HEK293 (cell line): ENCODE measurements around the gene ZNF335.
A peak's percentile ranks its signal among the peaks of the same experiment; 100 is the strongest.

Source experiments
- CTCF ChIA-PET: fragments of 350-600 bp; formaldehyde crosslinking; extraction: SDS; loops from one replicate; lab custom pipeline; 2021; ENCODE audit warnings: antibody characterized with exemption; lab: Yijun Ruan, JAX
- POLR2A ChIA-PET: fragments of 300-600 bp; formaldehyde crosslinking; extraction: SDS; loops from one replicate; lab custom pipeline; 2020; ENCODE audit warnings: antibody characterized with exemption, inconsistent platforms; lab: Yijun Ruan, JAX
- H3K27ac ChIP-seq: fragments of 200-500 bp; sonication (Bioruptor generic); 2 replicates; pipeline ENCODE4 v1.5.1; 2014; ENCODE audit warnings: low read depth, low read length, control low read depth, inconsistent platforms; ENCODE audit errors: extremely low read depth
- H3K36me3 ChIP-seq, 2 experiments: fragments of 200-500 bp in 1 of 2; sonication (Bioruptor generic) in 1 of 2; 1 replicate in 1 of 2; 2 replicates in 1 of 2; pipeline ENCODE4 v1.5.1; 2014 to 2017; ENCODE audit warnings: inconsistent platforms in 2 of 2, low read length in 2 of 2; ENCODE audit not compliant: control insufficient read depth in 2 of 2, insufficient read depth in 1 of 2
- H3K4me1 ChIP-seq: fragments of 200-500 bp; sonication (Bioruptor generic); 2 replicates; pipeline ENCODE4 v1.5.1; 2014; ENCODE audit warnings: mild to moderate bottlenecking, low read length, inconsistent platforms; ENCODE audit not compliant: control insufficient read depth, insufficient read depth
- H3K4me3 ChIP-seq: 2 replicates; pipeline ENCODE4 v1.5.1; 2011; ENCODE audit warnings: low read depth, mild to moderate bottlenecking, control low read depth, low read length, moderate library complexity
- H3K9me3 ChIP-seq: fragments of 200-500 bp; sonication (Bioruptor generic); 2 replicates; pipeline ENCODE4 v1.5.1; 2014; ENCODE audit warnings: low read depth, low read length, inconsistent platforms; ENCODE audit not compliant: control insufficient read depth, insufficient read depth
- AEBP2 ChIP-seq: fragments of 450-650 bp; formaldehyde crosslinking; IDR thresholded peaks from 2 replicates; pipeline ENCODE4 v1.5.1; 2016; ENCODE audit warnings: missing biosample characterization, missing genetic modification characterization, borderline replicate concordance
- EGR2 ChIP-seq: fragments of 450-650 bp; formaldehyde crosslinking; IDR thresholded peaks from 2 replicates; pipeline ENCODE4 v1.5.1; 2016; ENCODE audit warnings: low read depth, missing biosample characterization, missing genetic modification characterization
- FEZF1 ChIP-seq: fragments of 450-650 bp; formaldehyde crosslinking; IDR thresholded peaks from 2 replicates; pipeline ENCODE4 v1.5.1; 2016; ENCODE audit warnings: missing biosample characterization, missing genetic modification characterization
- KLF8 ChIP-seq: fragments of 450-650 bp; formaldehyde crosslinking; IDR thresholded peaks from 2 replicates; pipeline ENCODE4 v1.5.1; 2016; ENCODE audit warnings: missing biosample characterization, missing genetic modification characterization
- MEIS1 ChIP-seq: sonication (generic); formaldehyde crosslinking; IDR thresholded peaks from 2 replicates; pipeline ENCODE4 v1.8.1; 2022; ENCODE audit warnings: missing genetic modification reagents, mild to moderate bottlenecking, borderline replicate concordance
- TRIM28 ChIP-seq: IDR thresholded peaks from 2 replicates; pipeline ENCODE4 v1.6.1; 2011; ENCODE audit warnings: low read length, control low read depth, borderline replicate concordance
- ZBTB17 ChIP-seq: fragments of 450-650 bp; formaldehyde crosslinking; IDR thresholded peaks from 2 replicates; pipeline ENCODE4 v1.5.1; 2016; ENCODE audit warnings: missing biosample characterization, missing genetic modification characterization
- ZNF169 ChIP-seq: fragments of 450-650 bp; formaldehyde crosslinking; IDR thresholded peaks from 2 replicates; pipeline ENCODE4 v1.5.1; 2016; ENCODE audit warnings: missing biosample characterization, missing genetic modification characterization
- ZNF175 ChIP-seq: fragments of 450-650 bp; formaldehyde crosslinking; IDR thresholded peaks from 2 replicates; pipeline ENCODE4 v1.5.1; 2016; ENCODE audit warnings: missing biosample characterization, missing genetic modification characterization
- ZNF2 ChIP-seq: fragments of 450-650 bp; formaldehyde crosslinking; IDR thresholded peaks from 2 replicates; pipeline ENCODE4 v1.5.1; 2016; ENCODE audit warnings: missing biosample characterization, missing genetic modification characterization
- ZNF302 ChIP-seq: fragments of 450-650 bp; formaldehyde crosslinking; IDR thresholded peaks from 2 replicates; pipeline ENCODE4 v1.5.1; 2016; ENCODE audit warnings: missing biosample characterization, missing genetic modification characterization, low read depth
- ZNF341 ChIP-seq: fragments of 450-650 bp; formaldehyde crosslinking; IDR thresholded peaks from 2 replicates; pipeline ENCODE4; 2016; ENCODE audit warnings: low read depth, missing biosample characterization, missing genetic modification characterization
- ZNF692 ChIP-seq: fragments of 450-650 bp; formaldehyde crosslinking; IDR thresholded peaks from 2 replicates; pipeline ENCODE4 v1.5.1; 2016; ENCODE audit warnings: missing biosample characterization, missing genetic modification characterization
- ZNF776 ChIP-seq: fragments of 450-650 bp; formaldehyde crosslinking; IDR thresholded peaks from 2 replicates; pipeline ENCODE4 v1.5.0; 2017; ENCODE audit warnings: missing biosample characterization, missing genetic modification characterization, borderline replicate concordance
- ZNF830 ChIP-seq: fragments of 450-650 bp; IDR thresholded peaks from 2 replicates; pipeline ENCODE4 v1.5.0; 2018; ENCODE audit warnings: missing biosample characterization, missing genetic modification characterization, low read depth, mild to moderate bottlenecking, moderate library complexity
- ZNF837 ChIP-seq: fragments of 450-650 bp; formaldehyde crosslinking; IDR thresholded peaks from 2 replicates; pipeline ENCODE4 v1.5.1; 2016; ENCODE audit warnings: missing biosample characterization, missing genetic modification characterization
- TF ChIP-seq, protein P1 (sequence below): fragments of 450-650 bp; IDR thresholded peaks from 2 replicates; pipeline ENCODE4 v1.5.1; 2018; ENCODE audit warnings: missing biosample characterization, missing genetic modification characterization
- TF ChIP-seq, protein P2 (sequence below): fragments of 450-650 bp; formaldehyde crosslinking; IDR thresholded peaks from 2 replicates; pipeline ENCODE4 v1.5.1; 2016; ENCODE audit warnings: missing biosample characterization, missing genetic modification characterization

Gene ZNF335

GRCh38 chr20:45918182-45918737 lies 53.7 kb downstream of the ZNF335 start:
- ChIA-PET CTCF (interaction anchor here (0.7 kb wide), 1 partner anchor 482 kb away, joined by 4 read pairs; no protein-coding TSS in a partner anchor), POLR2A (interaction anchor here (3.6 kb wide), 1 partner anchor 15 kb away, joined by 13 read pairs; the partner anchor contains the start of gene PCIF1)
- no peaks in the 10 kb centered on the region for H3K4me1 ChIP-seq

DNA sequence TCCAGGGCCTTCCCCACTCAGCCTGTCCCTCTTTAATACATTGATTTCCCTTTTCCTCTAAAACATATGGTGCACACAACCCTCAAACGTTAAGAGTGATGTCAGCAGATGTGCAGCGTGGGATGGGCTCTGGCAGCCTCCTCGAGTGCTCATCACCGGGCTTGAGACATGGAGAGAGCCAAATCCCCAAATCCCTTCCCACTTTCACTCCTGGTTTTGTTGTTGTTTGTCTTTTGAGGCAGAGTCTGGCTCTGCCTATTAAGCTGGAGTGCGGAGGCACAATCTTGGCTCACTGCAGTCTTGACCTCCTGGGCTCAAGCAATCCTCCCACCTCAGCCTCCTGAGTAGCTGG lies 54.2 kb downstream of the ZNF335 start:
- Histone ChIP-seq H3K4me3 (no peak overlapping the region), H3K36me3 (no peaks in the 10 kb centered on the region), H3K4me1 (no peaks in the 10 kb centered on the region), H3K9me3 (no peaks in the 10 kb centered on the region), H3K27ac (no peak overlapping the region)
- ChIA-PET POLR2A (interaction anchor here (3.6 kb wide), 1 partner anchor 16 kb away, joined by 13 read pairs; the partner anchor contains the start of gene PCIF1), CTCF (interaction anchor here (0.7 kb wide), 1 partner anchor 481 kb away, joined by 4 read pairs; no protein-coding TSS in a partner anchor)
- no peak for TF ChIP-seq ZNF341 (tag by site-specific recombination)
- peak; percentile 49; the same call in 1 of the 2 replicates for TF ChIP-seq EGR2 (tag by site-specific recombination)

More at GRCh38 chr20:45918182-45918737, 53.7 kb downstream of the ZNF335 start:
- TF ChIP-seq EGR2 (tag by site-specific recombination) (0 out of 2 replicates have a peak, but pooled peaks have one; percentile 1), TRIM28 (no peak)
- H3K36me3 ChIP-seq = no peaks in the 10 kb centered on the region
- H3K9me3 ChIP-seq = no peaks in the 10 kb centered on the region
- H3K4me3 ChIP-seq = no peak overlapping the region
- no peak overlapping the region for H3K27ac ChIP-seq

DNA sequence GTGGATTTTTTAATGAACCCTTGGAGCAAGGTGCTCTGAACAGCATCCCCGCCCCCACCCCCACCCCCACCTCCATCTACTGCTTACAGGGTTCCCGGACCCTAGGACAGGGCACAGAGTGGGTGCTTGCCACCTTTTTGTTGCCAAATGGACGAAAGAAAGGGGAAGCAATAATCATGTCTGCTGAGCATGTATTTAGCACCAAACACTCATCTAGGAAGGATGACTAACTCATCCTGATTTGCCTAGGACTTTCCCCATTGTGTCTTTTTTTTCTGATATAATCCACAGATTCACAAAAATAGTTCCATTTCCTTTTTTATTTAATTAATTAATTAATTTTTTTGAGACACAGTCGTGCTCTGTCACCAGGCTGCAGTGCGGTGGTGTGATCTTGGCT lies 58.9 kb downstream of the ZNF335 start:
- Histone ChIP-seq H3K27ac (no peak overlapping the region), H3K4me3 (no peak overlapping the region), H3K36me3 (no peaks in the 10 kb centered on the region), H3K4me1 (no peaks in the 10 kb centered on the region), H3K9me3 (no peaks in the 10 kb centered on the region)
- POLR2A ChIA-PET = no interaction called here
- CTCF ChIA-PET = no interaction called here
- TF ChIP-seq KLF8 (no peak), ZNF837 (no peak), FEZF1 (no peak), ZNF302 (tag by site-specific recombination) (no peak)

DNA sequence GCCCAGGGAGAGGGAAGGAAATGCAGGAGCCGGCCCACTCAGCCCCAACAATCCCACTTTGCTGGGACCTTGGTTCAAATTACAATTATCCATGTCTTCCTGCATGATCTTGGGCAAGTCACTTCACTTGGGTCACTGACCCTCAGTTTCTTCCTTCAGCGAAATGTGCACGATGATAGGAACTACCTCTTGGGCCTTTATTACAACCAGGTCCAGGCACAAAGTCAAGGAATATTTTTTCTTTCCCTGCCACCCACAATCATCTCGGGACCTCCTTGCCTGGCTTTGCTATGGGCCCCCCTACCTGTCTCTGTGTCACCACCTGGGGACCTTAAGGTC lies 59.7 kb downstream of the ZNF335 start:
- H3K4me1 ChIP-seq = no peaks in the 10 kb centered on the region
- H3K4me3 ChIP-seq = no peak overlapping the region
- H3K36me3 ChIP-seq = no peaks in the 10 kb centered on the region
- ChIA-PET POLR2A (no interaction called here), CTCF (no interaction called here)
- no peaks in the 10 kb centered on the region for H3K9me3 ChIP-seq
- H3K27ac ChIP-seq = no peak overlapping the region
- TF ChIP-seq ZNF830 (tag by site-specific recombination) = no peak
- no peak for TF ChIP-seq AEBP2 (tag by site-specific recombination)
- no peak for TF ChIP-seq ZNF2 (tag by site-specific recombination)
- no peak for TF ChIP-seq ZNF776 (tag by site-specific recombination)
- TF ChIP-seq, protein P1, sequence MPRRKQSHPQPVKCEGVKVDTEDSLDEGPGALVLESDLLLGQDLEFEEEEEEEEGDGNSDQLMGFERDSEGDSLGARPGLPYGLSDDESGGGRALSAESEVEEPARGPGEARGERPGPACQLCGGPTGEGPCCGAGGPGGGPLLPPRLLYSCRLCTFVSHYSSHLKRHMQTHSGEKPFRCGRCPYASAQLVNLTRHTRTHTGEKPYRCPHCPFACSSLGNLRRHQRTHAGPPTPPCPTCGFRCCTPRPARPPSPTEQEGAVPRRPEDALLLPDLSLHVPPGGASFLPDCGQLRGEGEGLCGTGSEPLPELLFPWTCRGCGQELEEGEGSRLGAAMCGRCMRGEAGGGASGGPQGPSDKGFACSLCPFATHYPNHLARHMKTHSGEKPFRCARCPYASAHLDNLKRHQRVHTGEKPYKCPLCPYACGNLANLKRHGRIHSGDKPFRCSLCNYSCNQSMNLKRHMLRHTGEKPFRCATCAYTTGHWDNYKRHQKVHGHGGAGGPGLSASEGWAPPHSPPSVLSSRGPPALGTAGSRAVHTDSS = no peak
- no peak for TF ChIP-seq ZBTB17 (tag by site-specific recombination)
- no peak for TF ChIP-seq MEIS1 (CRISPR knock-in tag)
- TF ChIP-seq ZNF169 (tag by site-specific recombination) = no peak
- TF ChIP-seq, protein P2, sequence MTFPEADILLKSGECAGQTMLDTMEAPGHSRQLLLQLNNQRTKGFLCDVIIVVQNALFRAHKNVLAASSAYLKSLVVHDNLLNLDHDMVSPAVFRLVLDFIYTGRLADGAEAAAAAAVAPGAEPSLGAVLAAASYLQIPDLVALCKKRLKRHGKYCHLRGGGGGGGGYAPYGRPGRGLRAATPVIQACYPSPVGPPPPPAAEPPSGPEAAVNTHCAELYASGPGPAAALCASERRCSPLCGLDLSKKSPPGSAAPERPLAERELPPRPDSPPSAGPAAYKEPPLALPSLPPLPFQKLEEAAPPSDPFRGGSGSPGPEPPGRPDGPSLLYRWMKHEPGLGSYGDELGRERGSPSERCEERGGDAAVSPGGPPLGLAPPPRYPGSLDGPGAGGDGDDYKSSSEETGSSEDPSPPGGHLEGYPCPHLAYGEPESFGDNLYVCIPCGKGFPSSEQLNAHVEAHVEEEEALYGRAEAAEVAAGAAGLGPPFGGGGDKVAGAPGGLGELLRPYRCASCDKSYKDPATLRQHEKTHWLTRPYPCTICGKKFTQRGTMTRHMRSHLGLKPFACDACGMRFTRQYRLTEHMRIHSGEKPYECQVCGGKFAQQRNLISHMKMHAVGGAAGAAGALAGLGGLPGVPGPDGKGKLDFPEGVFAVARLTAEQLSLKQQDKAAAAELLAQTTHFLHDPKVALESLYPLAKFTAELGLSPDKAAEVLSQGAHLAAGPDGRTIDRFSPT = no peak
- TF ChIP-seq ZNF175 (tag by site-specific recombination) = no peak
- no peak for TF ChIP-seq ZNF692 (tag by site-specific recombination)
